Nephron (organoid): ENCODE measurements around the gene ANO2.
A peak's percentile ranks its signal among the peaks of the same experiment; 100 is the strongest.

Experiments used
- H3K27ac Mint-ChIP-seq, 3 experiments: 2 replicates each; pipeline ENCODE4 v1.8.0; 2020; ENCODE audit warnings: mixed read lengths in 3 of 3, mild to moderate bottlenecking in 2 of 3, moderate library complexity in 1 of 3
- H3K27me3 Mint-ChIP-seq: 2 replicates; pipeline ENCODE4 v1.8.0; 2021; ENCODE audit warnings: low read depth, mild to moderate bottlenecking, moderate library complexity, mixed read lengths
- H3K36me3 Mint-ChIP-seq: 2 replicates; pipeline ENCODE4 v1.8.0; 2020; ENCODE audit warnings: low read depth, mixed read lengths
- H3K4me1 Mint-ChIP-seq: 2 replicates; pipeline ENCODE4 v1.8.0; 2020; ENCODE audit warnings: mixed read lengths
- H3K4me3 Mint-ChIP-seq, 3 experiments: 2 replicates each; pipeline ENCODE4 v1.8.0; 2020; ENCODE audit warnings: mild to moderate bottlenecking in 3 of 3, mixed read lengths in 3 of 3, moderate library complexity in 2 of 3
- H3K9me3 Mint-ChIP-seq: 2 replicates; pipeline ENCODE4 v1.8.0; 2020; ENCODE audit warnings: mixed read lengths
- CTCF ChIP-seq, 3 experiments: fragments of 200-600 bp; sonication (generic); IDR thresholded peaks; one replicate each; pipeline ENCODE4 v1.5.0; 2021; ENCODE audit warnings: antibody characterized with exemption in 3 of 3; ENCODE audit not compliant: unreplicated experiment in 3 of 3

Gene ANO2

GRCh38 chr12:5966486-5967095 lies 21.5 kb upstream of the ANO2 start:
- Mint-ChIP-seq H3K4me3 (no peak overlapping the region), H3K4me1 (peaks cover 8% of the 10 kb centered on the region), H3K9me3 (no peaks in the 10 kb centered on the region), H3K36me3 (no peaks in the 10 kb centered on the region), H3K27me3 (peaks cover 36% of the 10 kb centered on the region), H3K27ac (no peak overlapping the region)
- no peak for TF ChIP-seq CTCF (IDR thresholded peaks at IDR 0.05; ENCODE audit: unreplicated experiment in 3 of 3)

GRCh38 chr12:5965950-5966383 lies 20.9 kb upstream of the ANO2 start:
- Mint-ChIP-seq H3K4me3 (no peak overlapping the region), H3K9me3 (no peaks in the 10 kb centered on the region), H3K27ac (no peak overlapping the region), H3K27me3 (peaks cover 33% of the 10 kb centered on the region), H3K36me3 (no peaks in the 10 kb centered on the region), H3K4me1 (peaks cover 8% of the 10 kb centered on the region)
- peak; percentile 72 to 79 (median 76) for TF ChIP-seq CTCF (IDR thresholded peaks at IDR 0.05; ENCODE audit: unreplicated experiment in 3 of 3)

- Mint-ChIP-seq H3K4me3 (no peak overlapping the region), H3K9me3 (no peaks in the 10 kb centered on the region), H3K36me3 (no peaks in the 10 kb centered on the region), H3K27ac (no peak overlapping the region), H3K27me3 (peaks cover 29% of the 10 kb centered on the region), H3K4me1 (peaks cover 8% of the 10 kb centered on the region)
- TF ChIP-seq CTCF (IDR thresholded peaks at IDR 0.05; ENCODE audit: unreplicated experiment in 3 of 3) = no peak
Measured at GRCh38 chr12:5964913-5965900, 20.1 kb upstream of the ANO2 start.

GRCh38 chr12:5963515-5963914 lies 18.5 kb upstream of the ANO2 start:
- Mint-ChIP-seq H3K27ac (no peak overlapping the region), H3K36me3 (no peaks in the 10 kb centered on the region), H3K9me3 (no peaks in the 10 kb centered on the region), H3K4me3 (no peak overlapping the region), H3K27me3 (peaks cover 25% of the 10 kb centered on the region), H3K4me1 (peaks cover 8% of the 10 kb centered on the region)
- no peak for TF ChIP-seq CTCF (IDR thresholded peaks at IDR 0.05; ENCODE audit: unreplicated experiment in 3 of 3)

GRCh38 chr12:5960783-5961182 lies 15.7 kb upstream of the ANO2 start:
- H3K27ac Mint-ChIP-seq = no peak overlapping the region
- no peak for TF ChIP-seq CTCF (IDR thresholded peaks at IDR 0.05; ENCODE audit: unreplicated experiment in 3 of 3)
- no peaks in the 10 kb centered on the region for H3K36me3 Mint-ChIP-seq
- H3K4me1 Mint-ChIP-seq = peaks cover 8% of the 10 kb centered on the region
- H3K9me3 Mint-ChIP-seq = no peaks in the 10 kb centered on the region
- peaks cover 11% of the 10 kb centered on the region for H3K27me3 Mint-ChIP-seq
- H3K4me3 Mint-ChIP-seq = no peak overlapping the region
